K562 treated with DMSO at 1 percent for 24 hours (cell line): ENCODE results near the gene RUVBL1. TPM values are rescaled to one million over a fixed set of nuclear protein-coding genes. Genes with fewer than 3 reads are reported as not detected.

Experiments used
- total RNA-seq: library from RNA; unstranded; fragments of 300-600 nt; gene quantifications from 2 replicates; pipeline ENCODE4 v1.2.3, GENCODE V29; 2022; ENCODE audit warnings: low read depth; ENCODE audit not compliant: insufficient read depth

The RUVBL1 gene
- total RNA-seq, result 43.2 and 44.4 TPM in 2 replicates

GRCh38 chr3:128123538-128124368 is at the start of gene RUVBL1:
TSS of gene RUVBL1 (minus strand) at chr3:128123812. CDS start at chr3:128123724, 88 bp downstream.

DNA sequence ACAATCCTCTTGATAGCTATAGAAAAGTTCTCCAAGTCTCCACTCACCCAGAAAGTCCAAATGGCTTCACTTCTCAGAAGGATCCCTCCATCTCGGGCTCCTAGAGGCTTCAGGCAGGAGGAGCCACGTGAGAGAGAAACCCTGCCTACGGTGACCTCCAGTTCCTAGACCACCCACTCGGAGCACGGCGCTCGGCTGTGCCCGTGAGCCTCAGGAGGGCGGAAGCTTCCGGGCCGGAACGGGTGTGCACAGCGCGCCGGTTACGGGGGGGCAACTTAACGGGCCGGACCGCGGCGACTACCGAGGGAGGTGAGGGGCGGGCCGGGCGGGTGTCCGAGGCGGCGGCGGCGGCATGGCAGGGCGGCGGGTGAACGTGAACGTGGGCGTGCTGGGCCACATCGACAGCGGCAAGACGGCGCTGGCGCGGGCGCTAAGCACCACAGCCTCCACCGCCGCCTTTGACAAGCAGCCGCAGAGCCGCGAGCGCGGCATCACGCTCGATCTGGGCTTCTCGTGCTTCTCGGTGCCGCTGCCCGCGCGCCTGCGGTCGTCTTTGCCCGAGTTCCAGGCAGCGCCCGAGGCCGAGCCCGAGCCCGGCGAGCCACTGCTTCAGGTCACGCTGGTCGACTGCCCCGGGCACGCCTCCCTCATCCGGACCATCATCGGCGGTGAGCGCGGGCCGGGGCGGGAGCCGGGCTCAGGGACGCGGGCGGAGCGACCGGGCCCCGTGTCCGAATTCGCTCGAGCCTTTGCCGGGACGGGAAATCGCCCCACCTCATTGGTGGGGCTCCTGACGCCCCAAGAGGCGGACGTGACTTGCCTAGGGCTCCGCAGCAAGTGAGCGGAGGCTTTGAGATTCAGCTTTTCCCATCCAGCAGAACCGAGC is 29.8 kb upstream of the RUVBL1 start, which contains the start of gene EEFSEC:
Gene EEFSEC, plus strand, starts transcription at position 326 of the 886 bp plus-strand sequence. Its CDS starts 27 bp downstream, at position 353.

GRCh38 chr3:128051837-128052594 is 71.6 kb downstream of the RUVBL1 start, which contains the start of gene SEC61A1:
TSS of gene SEC61A1 (plus strand) at chr3:128052437. CDS start at chr3:128052553, 116 bp downstream.

Other genes starting within 250 kb of the RUVBL1 start
- gene KBTBD12, start 208.6 kb downstream of the RUVBL1 start, total RNA-seq, result not detected in 2 replicates
- gene SEC61A1, start 71.4 kb downstream of the RUVBL1 start, total RNA-seq, result 117 and 119 TPM in 2 replicates
- 38.6 and 40.2 TPM in 2 replicates for gene EEFSEC, start 29.7 kb upstream of the RUVBL1 start, total RNA-seq